GM18519 (cell line): Measurements from ENCODE around the gene ITFG2.
"Not testable (repeated sequence)": the region's sequence is repeated elsewhere in the genome, so short reads cannot be mapped to it uniquely, and the experiment has no call there.

Source experiments
- ATAC-seq: cut with Tn5 transposase; IDR thresholded peaks from one replicate; pipeline ENCODE4 v1.9.1; 2021; ENCODE audit warnings: mild to moderate bottlenecking, moderate library complexity; ENCODE audit not compliant: unreplicated experiment, low FRiP score

The ITFG2 gene

GRCh38 chr12:2858334-2858733, 45.9 kb downstream of the ITFG2 start:
- ATAC-seq: no peak

- no peak for ATAC-seq
Measured at GRCh38 chr12:2858944-2859421, 46.5 kb downstream of the ITFG2 start.

DNA sequence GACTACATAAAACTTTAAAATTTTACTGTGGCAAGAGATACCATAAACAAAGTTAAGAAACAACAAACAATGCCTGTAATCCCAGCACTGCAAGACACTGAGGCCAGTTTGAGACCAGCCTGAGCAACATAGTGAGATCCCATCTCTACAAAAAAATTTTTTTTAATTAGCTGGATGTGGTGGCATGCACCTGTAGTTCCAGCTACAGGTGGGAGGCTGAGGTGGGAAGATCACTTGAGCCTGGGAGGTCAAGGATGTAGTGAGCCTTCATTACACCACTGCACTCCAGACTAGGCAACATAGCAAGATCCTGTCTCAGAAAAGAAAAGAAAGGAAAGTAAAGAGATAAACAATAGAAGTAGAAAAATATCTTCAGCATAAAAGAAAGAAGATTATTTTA, 47.7 kb downstream of the ITFG2 start:
- ATAC-seq: no peak

- ATAC-seq: no peak
Measured at GRCh38 chr12:2862876-2863275, 50.4 kb downstream of the ITFG2 start.

DNA sequence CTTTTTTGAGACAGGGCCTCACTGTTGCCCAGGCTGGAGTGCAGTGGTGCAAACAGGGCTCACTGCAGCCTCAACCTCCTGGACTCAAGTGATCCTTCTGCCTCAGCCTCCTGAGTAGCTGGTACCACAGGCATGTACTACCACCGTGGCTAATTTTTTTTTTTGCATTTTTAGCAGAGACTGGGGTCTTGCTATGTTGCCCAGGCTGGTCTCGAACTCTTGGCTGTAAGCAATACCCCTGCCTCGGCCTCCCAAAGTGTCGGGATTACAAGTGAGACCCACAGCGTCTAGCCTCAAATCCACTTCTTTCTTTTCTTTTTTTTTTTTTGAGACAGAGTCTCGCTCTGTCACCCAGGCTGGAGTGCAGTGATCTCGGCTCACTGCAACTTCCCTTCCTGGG, 50.9 kb downstream of the ITFG2 start:
- not testable (repeated sequence) for ATAC-seq

- ATAC-seq: no peak
Measured at GRCh38 chr12:2864198-2864597, 51.7 kb downstream of the ITFG2 start.

DNA sequence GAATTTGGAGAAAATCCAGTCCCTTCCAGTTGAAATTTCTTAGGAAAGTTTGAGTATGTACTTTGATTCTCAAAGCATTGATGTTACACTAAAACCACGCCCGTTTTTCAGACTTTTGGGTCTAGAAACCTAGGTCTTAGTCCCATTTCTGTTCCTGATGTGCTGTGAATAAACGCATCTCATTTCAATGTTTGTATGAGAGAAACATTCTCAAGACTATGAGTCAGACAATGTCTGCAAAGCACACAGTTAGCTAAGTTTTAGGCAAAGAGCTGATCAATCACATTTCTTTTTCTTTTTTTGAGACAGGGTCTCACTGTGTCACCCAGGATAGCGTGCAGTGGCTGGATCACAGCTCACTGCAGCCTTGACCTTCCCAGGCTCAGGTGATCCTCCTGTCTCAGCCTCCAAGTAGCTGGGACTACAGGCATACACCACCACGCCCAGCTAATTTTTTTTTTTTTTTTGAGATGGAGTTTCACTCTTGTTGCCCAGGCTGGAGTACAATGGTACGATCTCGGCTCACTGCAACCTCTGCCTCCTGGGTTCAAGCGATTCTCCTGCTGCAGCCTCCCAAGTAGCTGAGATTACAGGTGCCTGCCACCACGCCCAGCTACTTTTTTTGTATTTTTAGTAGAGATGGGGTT, 56.6 kb downstream of the ITFG2 start:
- ATAC-seq: not testable (repeated sequence)
